ENCODE results near the gene TBC1D22B. TPM values are rescaled to one million over a fixed set of nuclear protein-coding genes. Genes with fewer than 3 reads are reported as not detected.
A peak's percentile ranks its signal among the peaks of the same experiment; 100 is the strongest.
"Not testable (repeated sequence)": the region's sequence is repeated elsewhere in the genome, so short reads cannot be mapped to it uniquely, and the experiment has no call there.

Gene TBC1D22B
- total RNA-seq, 1 donor from 2014 or later: 12.5 TPM

- no peak for DNase-seq (ENCODE audit: low spot score)
These were observed 64.2 kb downstream of the TBC1D22B start for GRCh38 chr6:37321516-37322415.

GRCh38 chr6:37323580-37323979 lies 66.0 kb downstream of the TBC1D22B start:
- no peak for DNase-seq (ENCODE audit: low spot score)

DNA sequence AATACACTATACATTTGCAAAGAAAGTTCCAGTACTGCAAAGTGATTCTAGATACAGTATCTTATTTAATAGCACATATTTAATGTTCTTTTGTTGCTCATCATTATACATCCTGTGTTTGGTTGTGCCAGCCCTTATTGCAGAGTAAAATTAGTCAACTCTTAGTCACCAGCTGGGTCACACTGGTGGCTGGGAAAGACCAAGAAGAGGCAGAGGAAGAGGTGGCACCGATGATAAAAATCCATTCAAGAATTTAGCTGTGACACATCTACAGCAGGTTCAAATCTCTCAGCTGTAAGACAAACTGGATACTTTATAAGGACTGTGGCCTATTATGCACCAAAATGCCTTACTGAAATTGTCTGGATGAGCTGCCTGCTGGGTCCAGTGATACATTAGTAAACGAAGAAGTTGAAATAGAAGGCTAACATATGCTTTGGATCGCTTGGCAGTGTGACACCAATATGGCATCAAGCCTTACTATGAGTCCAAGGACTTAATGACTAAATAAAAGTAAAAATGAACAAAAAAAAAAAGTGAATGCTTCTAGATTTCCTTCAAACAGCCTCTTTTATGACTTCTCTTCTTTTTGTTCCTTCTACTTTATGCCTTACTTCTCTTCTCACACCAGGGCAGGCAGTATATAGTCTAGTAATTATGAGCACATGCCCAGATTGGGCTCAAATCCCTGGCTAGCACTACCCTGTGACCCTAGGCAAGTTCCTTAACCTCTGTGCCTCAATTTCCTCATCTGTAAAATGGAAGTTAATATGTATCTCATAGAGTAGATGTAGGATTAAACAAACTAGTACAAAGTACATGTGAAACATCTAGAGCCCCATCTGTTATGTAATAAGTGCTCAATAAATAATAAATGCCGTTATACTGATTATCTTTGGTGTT lies 66.8 kb downstream of the TBC1D22B start:
- DNase-seq (ENCODE audit: low spot score): no peak

DNA sequence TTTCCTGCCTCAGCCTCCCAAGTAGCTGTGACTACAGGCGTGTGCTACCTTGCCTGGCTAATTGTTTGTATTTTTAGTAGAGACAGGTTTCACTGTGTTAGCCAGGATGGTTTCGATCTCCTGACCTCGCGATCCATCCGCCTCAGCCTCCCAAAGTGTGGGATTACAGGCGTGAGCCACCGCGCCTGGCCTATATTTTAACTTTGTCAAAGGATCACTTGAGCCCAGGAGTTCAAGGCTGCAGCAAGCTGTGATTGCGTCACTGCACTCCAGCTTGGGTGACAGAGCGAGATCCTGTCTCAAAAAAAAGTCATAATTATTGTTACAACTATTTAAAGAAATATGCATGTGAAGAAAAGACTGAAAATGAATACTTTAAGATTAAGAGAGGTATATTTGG lies 72.8 kb downstream of the TBC1D22B start:
- not testable (repeated sequence) for DNase-seq (ENCODE audit: low spot score)

DNA sequence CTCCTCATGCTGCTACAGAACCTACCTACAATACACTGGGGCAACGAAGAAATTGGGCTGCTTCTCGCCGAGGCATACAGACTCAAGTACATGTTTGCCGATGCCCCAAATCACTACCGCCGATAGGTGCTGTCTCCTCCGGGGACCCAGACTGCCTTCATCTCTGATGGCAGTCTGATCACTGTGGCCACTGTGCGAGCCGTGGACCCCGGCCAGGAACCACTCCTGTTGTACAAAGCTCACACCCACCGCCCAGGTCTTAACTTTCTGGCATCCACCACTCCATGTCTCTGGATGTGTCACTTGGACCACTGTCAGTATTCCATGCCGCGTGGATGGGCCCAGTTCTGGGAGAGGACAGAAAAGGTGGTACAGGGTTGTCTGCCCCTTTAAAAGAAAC lies 73.5 kb downstream of the TBC1D22B start:
- DNase-seq (ENCODE audit: low spot score): no peak

- no peak for DNase-seq (ENCODE audit: low spot score)
These were observed 75.3 kb downstream of the TBC1D22B start for GRCh38 chr6:37332894-37333293.

- DNase-seq (ENCODE audit: low spot score): no peak
These were observed 76.5 kb downstream of the TBC1D22B start for GRCh38 chr6:37334047-37334446.

DNA sequence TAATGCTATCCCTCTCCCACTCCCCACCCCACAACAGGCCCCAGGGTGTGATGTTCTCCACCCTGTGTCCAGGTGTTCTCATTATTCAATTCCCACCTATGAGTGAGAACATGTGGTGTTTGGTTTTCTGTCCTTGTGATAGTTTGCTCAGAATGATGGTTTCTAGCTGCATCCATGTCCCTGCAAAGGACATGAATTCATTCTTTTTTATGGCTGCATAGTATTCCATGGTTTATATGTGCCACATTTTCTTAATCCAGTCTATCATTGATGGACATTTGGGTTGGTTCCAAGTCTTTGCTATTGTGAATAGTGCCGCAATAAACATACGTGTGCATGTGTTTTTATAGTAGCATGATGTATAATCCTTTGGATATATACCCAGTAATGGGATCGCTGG lies 80.7 kb downstream of the TBC1D22B start:
- DNase-seq (ENCODE audit: low spot score): not testable (repeated sequence)

GRCh38 chr6:37338745-37339255 lies 81.2 kb downstream of the TBC1D22B start:
- no peak for DNase-seq (ENCODE audit: low spot score)

DNA sequence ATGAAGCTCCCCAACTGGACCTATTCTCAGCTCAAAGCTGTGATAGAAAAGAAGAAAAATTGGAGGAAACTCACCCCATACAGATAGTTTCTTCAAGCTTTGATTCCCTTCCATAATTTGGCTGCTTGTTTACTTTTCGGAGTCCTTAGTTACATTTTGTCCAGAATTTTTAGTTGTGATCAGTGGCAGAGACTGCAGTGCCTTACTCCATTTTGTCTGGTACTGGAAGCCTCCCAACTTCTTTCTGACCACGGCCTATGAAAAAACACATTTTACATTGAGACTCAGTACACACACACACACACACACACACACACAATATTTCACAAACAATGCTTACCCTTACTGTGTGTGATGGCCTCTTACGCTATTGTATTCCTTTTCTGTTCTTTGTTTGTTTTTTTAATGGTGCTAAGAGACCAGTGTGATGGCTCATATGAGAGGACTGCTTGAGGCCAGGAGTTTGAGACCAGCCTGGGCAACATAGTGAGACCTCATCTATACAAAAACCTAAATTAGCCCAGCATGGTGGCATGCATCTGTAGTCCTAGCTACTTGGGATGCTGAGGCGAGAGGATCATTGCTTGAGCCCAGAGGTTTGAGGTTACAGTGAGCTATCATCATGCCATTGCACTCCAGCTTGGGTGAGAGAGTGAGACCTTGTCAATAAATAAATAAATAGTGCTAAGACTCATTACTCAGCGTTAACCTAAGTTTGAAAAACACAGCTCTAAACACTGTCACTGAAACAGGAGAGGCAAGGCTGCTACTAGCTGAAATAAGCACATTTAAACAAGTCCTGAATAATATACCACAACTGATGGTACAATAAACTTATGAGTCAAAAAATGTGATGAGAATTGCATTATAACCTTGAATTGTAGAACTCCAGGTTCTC lies 82.4 kb downstream of the TBC1D22B start:
- DNase-seq (ENCODE audit: low spot score): no peak

- DNase-seq (ENCODE audit: low spot score): no peak
These were observed 83.0 kb downstream of the TBC1D22B start for GRCh38 chr6:37340639-37340943.

DNA sequence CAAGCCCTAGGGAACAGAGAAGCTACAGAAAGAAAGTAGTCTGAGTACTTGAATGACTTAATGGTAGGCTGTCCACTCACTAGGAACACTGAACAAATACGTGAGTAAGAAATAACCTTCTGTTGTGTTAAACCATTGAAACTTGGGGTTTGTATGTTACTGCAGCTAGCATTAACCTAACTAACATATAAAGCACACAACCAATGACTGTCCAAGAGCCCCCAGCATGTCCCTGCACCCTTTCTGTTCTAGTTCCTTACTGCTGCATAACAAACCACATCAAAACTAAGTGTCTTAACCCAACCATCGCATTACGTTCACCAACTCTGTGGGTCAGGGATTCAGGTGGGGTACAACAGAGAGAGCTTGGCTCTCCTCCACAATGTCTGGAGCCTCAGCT lies 85.7 kb downstream of the TBC1D22B start:
- no peak for DNase-seq (ENCODE audit: low spot score)

GRCh38 chr6:37344308-37344707 lies 86.7 kb downstream of the TBC1D22B start:
- DNase-seq (ENCODE audit: low spot score): no peak

- not testable (repeated sequence) for DNase-seq (ENCODE audit: low spot score)
These were observed 88.2 kb downstream of the TBC1D22B start for GRCh38 chr6:37345804-37346203.

GRCh38 chr6:37347177-37347576 lies 89.6 kb downstream of the TBC1D22B start:
- no peak for DNase-seq (ENCODE audit: low spot score)

- DNase-seq (ENCODE audit: low spot score): no peak
These were observed 90.1 kb downstream of the TBC1D22B start for GRCh38 chr6:37347670-37348111.

- DNase-seq (ENCODE audit: low spot score): no peak
These were observed 93.5 kb downstream of the TBC1D22B start for GRCh38 chr6:37351027-37351426.

- DNase-seq (ENCODE audit: low spot score): no peak
These were observed 94.8 kb downstream of the TBC1D22B start for GRCh38 chr6:37352384-37352783.

GRCh38 chr6:37353761-37354525 lies 96.4 kb downstream of the TBC1D22B start, which contains the start of gene RNF8:
Gene RNF8, plus strand, starts transcription at chr6:37353983. Its CDS starts 182 bp downstream, at chr6:37354165.
- peak; percentile 90 for DNase-seq (ENCODE audit: low spot score)
